Measurements from ENCODE around the gene ANKMY1.

ANKMY1 gene

DNA sequence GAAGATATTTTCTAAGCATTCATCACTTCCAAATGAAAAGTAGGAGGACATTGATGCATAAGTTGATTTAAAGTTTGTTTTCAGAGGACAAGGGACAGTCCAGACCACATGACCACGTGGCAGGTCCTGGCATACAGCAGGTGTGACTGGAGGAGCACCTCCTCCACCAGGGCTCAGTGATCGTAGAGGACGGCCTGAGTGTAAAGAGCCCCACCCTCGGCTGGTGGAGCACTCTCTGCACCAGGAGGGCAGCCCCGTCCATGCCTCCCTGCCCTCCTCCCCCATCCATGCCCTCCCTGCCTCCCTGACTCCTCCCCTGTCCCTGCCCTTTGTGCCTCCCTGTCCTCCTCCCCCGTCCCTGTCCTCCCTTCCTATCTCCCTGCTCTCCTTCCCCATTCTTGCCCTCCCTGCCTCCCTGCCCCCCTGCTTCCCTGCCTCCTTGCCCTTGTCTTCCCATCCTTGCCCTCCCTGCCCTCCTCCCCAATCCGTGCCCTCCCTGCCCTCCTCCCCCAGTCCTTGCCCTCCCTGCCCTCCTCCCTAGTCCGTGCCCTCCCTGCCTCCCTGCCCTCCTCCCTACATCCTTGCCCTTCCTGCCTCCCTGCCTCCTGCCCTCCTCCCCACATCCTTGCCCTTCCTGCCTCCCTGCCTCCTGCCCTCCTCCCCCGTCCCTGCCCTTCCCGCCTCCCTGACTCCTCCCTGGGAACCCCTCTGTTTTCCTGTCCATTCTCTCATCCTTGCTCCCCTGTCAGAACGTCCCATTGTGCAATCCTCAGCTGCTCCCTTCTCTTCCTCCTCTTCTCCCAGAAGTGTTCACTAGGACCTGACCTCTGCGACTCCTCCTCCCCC, 47.9 kb downstream of the ANKMY1 start:
- TF ChIP-seq, protein P1, sequence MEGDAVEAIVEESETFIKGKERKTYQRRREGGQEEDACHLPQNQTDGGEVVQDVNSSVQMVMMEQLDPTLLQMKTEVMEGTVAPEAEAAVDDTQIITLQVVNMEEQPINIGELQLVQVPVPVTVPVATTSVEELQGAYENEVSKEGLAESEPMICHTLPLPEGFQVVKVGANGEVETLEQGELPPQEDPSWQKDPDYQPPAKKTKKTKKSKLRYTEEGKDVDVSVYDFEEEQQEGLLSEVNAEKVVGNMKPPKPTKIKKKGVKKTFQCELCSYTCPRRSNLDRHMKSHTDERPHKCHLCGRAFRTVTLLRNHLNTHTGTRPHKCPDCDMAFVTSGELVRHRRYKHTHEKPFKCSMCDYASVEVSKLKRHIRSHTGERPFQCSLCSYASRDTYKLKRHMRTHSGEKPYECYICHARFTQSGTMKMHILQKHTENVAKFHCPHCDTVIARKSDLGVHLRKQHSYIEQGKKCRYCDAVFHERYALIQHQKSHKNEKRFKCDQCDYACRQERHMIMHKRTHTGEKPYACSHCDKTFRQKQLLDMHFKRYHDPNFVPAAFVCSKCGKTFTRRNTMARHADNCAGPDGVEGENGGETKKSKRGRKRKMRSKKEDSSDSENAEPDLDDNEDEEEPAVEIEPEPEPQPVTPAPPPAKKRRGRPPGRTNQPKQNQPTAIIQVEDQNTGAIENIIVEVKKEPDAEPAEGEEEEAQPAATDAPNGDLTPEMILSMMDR (IDR thresholded peaks at IDR 0.05), result no peak

DNA sequence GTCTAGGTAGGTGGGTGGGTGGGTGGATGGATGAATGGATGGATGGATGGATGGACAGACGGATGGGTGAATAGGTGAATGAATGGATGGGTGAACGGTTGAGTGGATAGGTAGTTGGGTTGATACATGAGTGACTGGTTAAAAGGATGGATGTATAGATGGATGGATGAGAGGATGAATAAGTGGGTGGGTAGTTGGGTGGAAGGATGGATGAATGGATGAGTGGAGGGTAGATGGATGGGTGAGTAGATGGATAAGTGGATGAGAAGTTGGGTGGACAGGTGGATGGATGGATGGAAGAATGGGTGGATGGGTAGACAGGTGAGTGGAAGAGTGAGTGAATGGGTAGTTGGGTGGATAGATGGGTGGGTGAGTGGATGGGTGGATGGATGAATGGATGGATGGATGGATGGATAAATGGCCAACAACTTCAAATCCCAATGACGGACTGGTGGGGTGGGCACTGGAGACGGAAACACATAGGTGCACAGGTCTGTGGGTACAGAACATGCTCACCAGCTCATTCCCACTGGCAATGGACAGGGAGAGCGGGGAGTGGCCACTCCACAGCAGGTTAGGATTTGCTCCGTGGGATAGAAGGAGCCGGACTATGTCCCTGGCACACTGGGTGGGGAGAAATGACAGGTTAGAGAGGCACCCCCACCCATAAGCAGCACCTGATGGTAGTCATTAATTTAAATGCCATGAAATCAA, 48.8 kb downstream of the ANKMY1 start:
- TF ChIP-seq, protein P1 (IDR thresholded peaks at IDR 0.05), result no peak

DNA sequence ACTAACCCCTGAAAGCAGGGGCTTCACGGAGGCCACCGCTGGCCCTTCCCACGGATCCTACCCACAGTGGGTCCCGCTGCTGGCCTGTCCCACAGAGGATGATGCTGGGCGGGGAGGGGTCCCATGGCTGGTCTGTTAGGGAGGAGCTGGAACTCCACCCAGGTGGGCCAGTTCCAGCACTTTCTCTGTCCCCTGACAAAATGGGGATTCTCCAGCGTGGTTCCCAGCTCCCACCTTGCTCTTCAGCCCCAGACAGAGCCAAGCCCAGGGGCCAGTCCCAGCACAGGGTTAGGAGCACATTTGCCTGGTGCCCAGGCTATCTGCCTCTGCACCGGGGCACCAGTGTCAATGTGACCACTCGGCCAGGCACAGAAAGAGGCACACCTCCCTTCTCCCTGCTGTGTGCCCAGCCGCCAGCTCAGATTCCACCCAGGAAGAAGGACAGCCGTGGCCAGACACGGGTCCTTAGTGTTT, 50.0 kb downstream of the ANKMY1 start:
- TF ChIP-seq, protein P1 (IDR thresholded peaks at IDR 0.05), result no peak

DNA sequence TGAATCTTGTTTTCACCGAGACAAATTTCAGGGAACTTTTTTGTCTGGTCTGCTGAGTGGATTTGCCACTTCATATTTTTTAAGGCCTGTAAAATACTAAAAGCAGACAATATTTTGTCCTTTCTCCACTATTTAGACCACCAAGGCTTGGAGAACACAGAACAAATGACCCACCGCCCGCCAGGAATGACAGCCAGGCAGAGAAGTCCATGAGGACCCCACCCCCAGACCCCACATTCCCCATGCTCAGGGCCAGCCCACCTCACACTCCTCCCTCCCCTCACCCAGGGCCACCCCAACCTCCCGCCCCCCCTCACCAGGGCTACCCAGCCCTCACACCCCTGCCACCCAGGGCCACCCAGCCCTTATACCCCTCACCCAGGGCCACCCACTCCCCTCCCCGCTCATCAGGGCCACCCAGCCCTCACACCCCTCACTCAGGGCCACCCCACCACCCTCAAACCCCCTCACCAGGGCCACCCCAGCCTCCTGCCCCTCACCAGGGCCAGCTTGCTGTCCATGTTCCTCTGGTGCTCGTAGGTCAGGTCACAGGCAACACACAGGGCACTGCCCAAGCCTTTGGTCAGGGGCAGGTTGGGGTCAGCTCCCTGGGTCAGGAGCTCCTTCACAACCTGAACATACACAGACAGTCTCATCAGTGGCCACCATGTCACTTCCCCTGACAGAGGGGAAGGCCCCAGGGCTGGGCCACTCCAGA, 50.6 kb downstream of the ANKMY1 start:
- TF ChIP-seq, protein P1 (IDR thresholded peaks at IDR 0.05), result no peak

DNA sequence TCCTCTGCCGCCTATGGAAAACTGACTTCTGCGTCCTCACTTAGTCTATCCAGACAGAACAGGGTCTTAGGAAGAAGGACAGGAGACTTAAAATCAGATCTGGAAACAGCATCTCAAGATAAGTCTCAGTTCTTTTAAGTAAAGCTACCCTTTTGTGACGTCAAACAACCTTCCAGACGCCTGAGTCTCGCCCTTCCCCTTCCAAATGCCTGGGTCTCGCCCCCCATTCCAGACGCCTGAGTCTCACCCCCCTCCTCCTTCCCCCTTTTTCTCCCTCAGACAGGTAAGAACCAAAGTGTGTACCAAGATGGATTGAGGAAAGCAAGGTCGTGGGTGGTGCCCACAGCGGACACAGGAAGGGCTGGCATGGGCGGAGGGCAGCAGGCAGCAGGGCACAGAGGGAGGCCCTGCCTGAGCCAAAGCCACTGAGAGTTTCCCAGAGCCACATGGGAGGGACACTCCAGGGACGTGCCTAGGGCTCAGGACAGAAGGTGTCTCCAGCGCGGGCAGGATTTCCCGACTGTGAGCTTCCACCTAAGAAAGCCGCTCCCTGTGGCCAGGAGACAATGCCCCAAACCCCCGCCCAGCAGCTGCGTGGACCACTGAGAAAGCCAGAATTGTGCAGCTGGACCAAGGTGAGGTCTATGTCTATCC, 51.3 kb downstream of the ANKMY1 start:
- TF ChIP-seq, protein P1 (IDR thresholded peaks at IDR 0.05), result no peak

DNA sequence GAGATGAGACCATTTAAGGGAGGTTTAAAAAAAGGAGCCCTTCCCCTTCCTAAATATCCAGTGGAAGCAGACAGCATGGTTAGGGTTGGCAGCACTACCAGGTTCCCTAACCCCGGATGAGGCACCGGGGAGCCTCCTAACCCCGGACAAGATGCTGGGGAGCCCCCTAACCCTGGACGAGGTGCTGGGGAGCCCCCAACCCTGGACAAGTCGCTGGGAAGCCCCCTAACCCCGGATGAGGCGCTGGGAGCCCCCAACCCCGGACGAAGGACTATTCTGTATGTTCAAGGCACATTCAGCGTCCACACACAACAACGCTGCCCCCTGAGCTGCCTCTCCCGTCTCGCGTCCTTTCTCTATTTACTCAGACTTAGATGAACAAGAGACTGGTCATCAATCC, 51.9 kb downstream of the ANKMY1 start:
- TF ChIP-seq, protein P1 (IDR thresholded peaks at IDR 0.05), result no peak

DNA sequence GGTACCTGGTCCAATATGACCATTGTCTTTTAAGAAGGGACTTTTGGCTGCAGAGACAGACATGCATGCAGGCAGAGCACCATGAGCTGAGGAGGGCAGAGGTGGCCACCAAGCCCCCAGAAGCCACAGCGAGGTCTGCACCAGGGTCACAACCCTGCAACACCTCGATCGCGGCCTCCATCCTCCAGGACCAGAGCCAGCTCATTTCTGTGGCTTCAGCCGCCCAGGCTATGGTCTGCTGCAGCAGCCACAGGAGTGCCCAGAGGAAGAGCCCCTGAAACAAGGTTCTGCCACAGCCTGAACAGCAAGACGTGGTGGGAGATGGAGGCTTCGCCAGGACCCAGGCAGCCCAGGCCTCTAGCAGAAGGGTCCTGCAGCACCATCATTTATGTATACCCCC, 53.9 kb downstream of the ANKMY1 start:
- TF ChIP-seq, protein P1 (IDR thresholded peaks at IDR 0.05), result no peak

Data from LNCAP (cell line).